Measurements from ENCODE around the gene SELENON. TPM values are rescaled to one million over a fixed set of nuclear protein-coding genes. Genes with fewer than 3 reads are reported as not detected.

Gene SELENON
- polyA plus RNA-seq, 1 of the 3 experiments (the other 2 are of a cell fraction), result 56.2 TPM

GRCh38 chr1:25818569-25818968 is 18.6 kb downstream of the SELENON start (continued):
- TF ChIP-seq FOXJ3 (CRISPR knock-in tag; IDR thresholded peaks at IDR 0.05) (no peak), GABPA (IDR thresholded peaks at IDR 0.05; ENCODE audit: low read depth) (no peak), EZH2phosphoT487 (IDR thresholded peaks at IDR 0.05; ENCODE audit: borderline replicate concordance, low read depth) (no peak)

- Histone ChIP-seq H3F3A (replicated peaks; ENCODE audit: insufficient read depth) (no peaks in the 10 kb centered on the region), H3K27ac (ENCODE audit: low read depth in 2 of 2, low read length in 1 of 2) (peak within 1 kb of the TSS; percentile 79 to 88), H3K9ac (peak within 1 kb of the TSS; percentile 92), H2AFZ (ENCODE audit: low read depth) (peak within 1 kb of the TSS; percentile 83), H3K27me3 (ENCODE audit: insufficient read depth) (no peaks in the 10 kb centered on the region), H4K20me1 (ENCODE audit: insufficient read depth) (peaks cover 7% of the 10 kb centered on the region; the same call in 1 of the 2 replicates), H3K4me3 (ENCODE audit: low read depth in 2 of 2, low read length in 1 of 2) (peak within 1 kb of the TSS; percentile 95 to 97), H3K36me3 (replicated peaks in 1 of 2; ENCODE audit: control insufficient read depth in 1 of 2, insufficient read depth in 2 of 2, low read length in 1 of 2) (peaks cover 0 to 23% of the 10 kb centered on the region in 2 experiments), H3K9me2 (no peaks in the 10 kb centered on the region), H3K9me3 (no peaks in the 10 kb centered on the region), H3K4me2 (peak within 1 kb of the TSS; percentile 100), H3K4me1 (ENCODE audit: control insufficient read depth in 1 of 2, insufficient read depth in 2 of 2, low read depth in 1 of 2, low read length in 1 of 2) (peaks cover 8 to 29% of the 10 kb centered on the region in 2 experiments; a peak in 1 of 4 replicates), H3K79me2 (ENCODE audit: insufficient read depth) (peaks cover 42% of the 10 kb centered on the region)
- peak; percentile 98 for DNase-seq
- 1% methylated on average over 24 of the region's 64 CpGs for WGBS (ENCODE audit: low lambda C conversion rate)
- ChIA-PET POLR2A (interaction anchor here (0.9 to 2.5 kb wide), 9 partner anchors 10 to 211 kb away, joined by 3 to 8 read pairs (median 4); partner anchors contain the start of genes PAFAH2 and PAQR7), CTCF (interaction anchor here (0.9 to 3.9 kb wide), 8 partner anchors 8 to 211 kb away, joined by 3 to 15 read pairs (median 4); no protein-coding TSS in a partner anchor)
- TF ChIP-seq TEAD4 (IDR thresholded peaks at IDR 0.05; ENCODE audit: borderline replicate concordance, insufficient read depth) (no peak), FOXM1 (IDR thresholded peaks at IDR 0.05; ENCODE audit: low read depth) (no peak), POLR2AphosphoS5 (IDR thresholded peaks at IDR 0.05; ENCODE audit: low read depth, low read length) (peak; percentile 70), MAX (IDR thresholded peaks at IDR 0.05; ENCODE audit: low read depth) (no peak), SMC3 (IDR thresholded peaks at IDR 0.05; ENCODE audit: low read depth, low read length) (no peak), TAF1 (IDR thresholded peaks at IDR 0.05; ENCODE audit: borderline replicate concordance, low read depth, low read length) (peak; percentile 53; the same call in 1 of the 2 replicates), SIN3A (IDR thresholded peaks at IDR 0.05; ENCODE audit: borderline replicate concordance, low read depth, low read length) (peak; percentile 65; the same call in 1 of the 2 replicates), USF1 (IDR thresholded peaks at IDR 0.05; ENCODE audit: borderline replicate concordance, low read depth) (no peak), CHD2 (IDR thresholded peaks at IDR 0.05; ENCODE audit: low read length, partially characterized antibody) (peak; percentile 98), MEF2A (IDR thresholded peaks at IDR 0.05; ENCODE audit: borderline replicate concordance, low read depth) (no peak), TCF12 (IDR thresholded peaks at IDR 0.05) (no peak), FOXJ3 (CRISPR knock-in tag; IDR thresholded peaks at IDR 0.05) (no peak), YY1 (IDR thresholded peaks at IDR 0.05; ENCODE audit: low read depth) (no peak), RXRA (IDR thresholded peaks at IDR 0.05; ENCODE audit: borderline replicate concordance, low read depth) (no peak), GATA2 (CRISPR knock-in tag; IDR thresholded peaks at IDR 0.05) (no peak), IRF3 (IDR thresholded peaks at IDR 0.05; ENCODE audit: low read depth, low read length) (no peak), EP300 (IDR thresholded peaks at IDR 0.05; ENCODE audit: borderline replicate concordance in 1 of 2, low read depth in 1 of 2, low read length in 1 of 2) (no peak), REST (IDR thresholded peaks at IDR 0.05; ENCODE audit: low read depth, low read length) (no peak), RAD21 (IDR thresholded peaks at IDR 0.05; ENCODE audit: low read length) (no peak), PBX3 (IDR thresholded peaks at IDR 0.05) (peak; percentile 47; the same call in 1 of the 2 replicates), NRF1 (IDR thresholded peaks at IDR 0.05; ENCODE audit: low read depth, low read length) (peak; percentile 86), ELF1 (IDR thresholded peaks at IDR 0.05) (peak; percentile 76), FOSL2 (IDR thresholded peaks at IDR 0.05; ENCODE audit: borderline replicate concordance, low read depth) (no peak)
These were observed 19.7 kb downstream of the SELENON start, which contains the start of gene MTFR1L for GRCh38 chr1:25819491-25820246. Gene MTFR1L (plus strand): TSS chr1:25819954. CDS start chr1:25823105, 3,151 bp downstream.

Measured in SK-N-SH (cell line).